ENCODE measurements around the gene CEP72.
"Not testable (repeated sequence)": the region's sequence is repeated elsewhere in the genome, so short reads cannot be mapped to it uniquely, and the experiment has no call there.

The CEP72 gene

DNA sequence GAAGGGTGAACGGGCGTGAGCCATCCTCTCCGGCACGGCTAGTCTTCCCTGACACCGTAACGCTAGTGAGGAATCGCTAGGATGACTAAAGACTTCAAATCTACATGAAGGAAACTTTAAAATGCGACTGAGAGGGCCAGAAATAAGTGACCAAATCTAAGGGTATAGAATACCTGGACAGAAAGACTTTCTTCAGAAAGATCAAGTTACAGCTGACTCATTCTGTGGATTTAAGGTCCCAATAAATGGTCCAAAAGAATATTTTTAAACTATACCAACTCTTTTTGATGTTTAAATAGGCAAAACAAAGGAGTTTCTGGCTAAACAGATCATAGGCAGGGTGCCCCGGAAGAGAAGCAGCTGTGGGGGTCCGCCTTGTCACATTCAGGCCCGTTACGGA lies 38.9 kb upstream of the CEP72 start:
- TF ChIP-seq POLR2A (IDR thresholded peaks at IDR 0.05; ENCODE audit: low read depth, low read length), result no peak
- no peak for FAIRE-seq

DNA sequence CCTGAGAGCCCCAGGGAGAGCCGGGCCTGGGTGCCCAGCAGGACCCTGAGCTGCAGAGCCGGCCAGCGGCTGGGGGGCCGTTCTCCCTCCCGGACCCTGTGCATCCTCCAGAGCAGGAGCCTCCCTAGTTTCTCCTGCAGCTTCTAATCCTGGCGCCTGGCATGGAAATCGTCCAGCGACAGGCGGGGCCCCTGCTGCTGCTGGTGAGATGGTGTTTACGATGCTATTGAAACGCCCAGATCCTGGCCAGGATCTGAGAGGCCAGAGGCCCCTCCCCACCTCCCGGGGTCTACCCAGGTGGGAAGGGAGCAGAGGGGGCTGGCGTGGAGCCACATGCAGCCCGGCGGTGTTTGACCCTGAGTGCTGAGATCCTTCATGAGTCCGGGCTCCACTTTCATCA lies 38.2 kb upstream of the CEP72 start:
- FAIRE-seq, result no peak
- TF ChIP-seq POLR2A (IDR thresholded peaks at IDR 0.05; ENCODE audit: low read depth, low read length), result no peak

More for the DNA sequence above, 38.9 kb upstream of the CEP72 start:
- no peak for DNase-seq (ENCODE audit: insufficient read length, low spot score)

DNA sequence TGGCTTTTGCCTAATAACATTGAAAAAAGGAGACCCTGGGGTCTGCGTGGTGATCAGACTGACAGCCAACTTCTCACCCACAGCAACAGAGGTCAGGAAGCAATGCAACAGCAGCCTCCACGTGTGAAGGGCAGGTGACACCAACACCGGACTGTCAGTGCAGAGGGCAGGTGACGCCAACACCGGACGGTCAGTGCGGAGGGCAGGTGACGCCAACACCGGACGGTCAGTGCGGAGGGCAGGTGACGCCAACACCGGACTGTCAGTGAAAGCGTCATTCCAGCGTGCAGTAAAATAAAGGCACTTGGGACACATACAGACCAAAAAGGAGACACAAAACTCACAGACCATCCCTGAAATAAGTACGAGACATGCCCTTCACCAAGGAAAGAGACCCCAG lies 37.2 kb upstream of the CEP72 start:
- TF ChIP-seq POLR2A (IDR thresholded peaks at IDR 0.05; ENCODE audit: low read depth, low read length), result no peak
- DNase-seq (ENCODE audit: insufficient read length, low spot score) (no peak), FAIRE-seq (no peak)

More for the DNA sequence above, 38.2 kb upstream of the CEP72 start:
- DNase-seq (ENCODE audit: insufficient read length, low spot score), result no peak

DNA sequence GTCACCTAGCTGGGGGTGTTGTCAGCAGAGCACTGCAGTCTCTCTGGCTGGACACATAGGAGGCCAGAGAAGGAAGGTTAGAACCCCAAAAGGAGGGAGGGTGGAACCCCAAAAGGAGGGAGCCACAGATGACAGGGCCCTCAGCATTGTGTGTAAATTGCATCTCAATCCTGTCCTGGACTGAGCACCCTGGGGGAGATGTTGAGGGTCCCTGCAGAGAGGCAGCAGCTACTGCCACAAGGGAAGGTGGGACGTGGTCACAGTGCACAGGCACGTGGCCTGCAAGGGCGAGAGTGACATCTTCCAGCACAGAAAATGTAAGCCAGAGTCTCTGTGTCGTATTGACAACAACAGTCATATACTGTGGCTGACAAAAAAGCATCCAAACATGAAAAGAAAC lies 36.5 kb upstream of the CEP72 start:
- FAIRE-seq, result no peak
- no peak for DNase-seq (ENCODE audit: insufficient read length, low spot score)
- no peak for TF ChIP-seq POLR2A (IDR thresholded peaks at IDR 0.05; ENCODE audit: low read depth, low read length)

DNA sequence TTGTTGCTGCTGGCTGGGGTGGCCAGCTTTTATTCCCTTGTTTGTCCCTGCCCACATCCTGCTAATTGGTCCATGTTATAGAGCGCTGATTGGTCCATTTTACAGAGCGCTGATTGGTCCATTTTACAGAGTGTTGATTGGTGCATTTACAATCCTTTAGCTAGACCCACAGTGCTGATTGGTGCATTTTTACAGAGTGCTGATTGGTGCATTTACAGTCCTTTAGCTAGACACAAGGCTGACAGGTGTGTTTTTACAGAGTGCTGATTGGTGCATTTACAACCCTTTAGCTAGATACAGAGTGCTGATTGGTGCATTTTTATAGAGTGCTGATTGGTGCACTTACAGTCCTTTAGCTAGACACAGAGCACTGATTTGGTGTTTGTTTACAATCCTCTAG lies 34.9 kb upstream of the CEP72 start:
- FAIRE-seq, result not testable (repeated sequence)

DNA sequence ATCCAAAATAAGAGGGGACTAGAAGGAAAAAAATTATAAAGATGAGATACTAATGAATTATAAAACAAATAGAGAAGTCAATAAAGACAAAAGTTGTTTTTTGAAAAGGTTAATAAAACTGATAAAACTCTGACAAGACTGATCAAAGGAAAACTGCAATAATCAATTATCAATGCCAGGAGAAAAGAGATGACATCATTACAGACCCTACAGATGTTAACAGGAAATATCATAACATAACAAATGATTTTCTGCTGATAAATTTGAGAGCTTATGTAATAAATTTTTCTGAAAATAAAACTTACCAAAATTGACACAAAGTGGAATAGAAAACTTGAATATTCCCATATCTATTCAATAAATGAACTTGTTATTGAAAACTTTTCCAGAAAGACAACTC lies 34.3 kb upstream of the CEP72 start:
- FAIRE-seq (no peak), DNase-seq (ENCODE audit: insufficient read length, low spot score) (no peak)
- TF ChIP-seq POLR2A (IDR thresholded peaks at IDR 0.05; ENCODE audit: low read depth, low read length), result no peak

More for the DNA sequence above, 34.9 kb upstream of the CEP72 start:
- not testable (repeated sequence) for DNase-seq (ENCODE audit: insufficient read length, low spot score)

DNA sequence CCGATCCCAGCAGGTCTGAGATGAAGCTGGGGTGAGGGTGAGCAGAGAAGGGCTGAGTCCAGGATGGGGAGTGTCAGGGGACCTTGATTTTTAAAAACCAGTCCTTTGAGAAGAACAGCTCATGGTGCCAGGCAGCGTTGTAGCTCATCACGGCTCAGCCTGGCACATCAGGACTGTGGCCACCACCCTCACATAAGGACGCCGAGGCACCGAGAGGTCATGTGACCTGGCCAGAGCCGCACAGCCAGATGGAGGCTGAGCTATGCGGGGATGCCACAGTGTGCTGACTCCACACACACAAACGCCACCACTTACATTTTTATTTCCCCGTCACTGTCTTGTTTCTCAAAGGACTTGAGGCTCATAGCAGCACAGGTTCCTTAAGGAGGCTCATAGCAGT lies 32.9 kb upstream of the CEP72 start:
- FAIRE-seq (no peak), DNase-seq (ENCODE audit: insufficient read length, low spot score) (no peak)
- TF ChIP-seq POLR2A (IDR thresholded peaks at IDR 0.05; ENCODE audit: low read depth, low read length), result no peak

DNA sequence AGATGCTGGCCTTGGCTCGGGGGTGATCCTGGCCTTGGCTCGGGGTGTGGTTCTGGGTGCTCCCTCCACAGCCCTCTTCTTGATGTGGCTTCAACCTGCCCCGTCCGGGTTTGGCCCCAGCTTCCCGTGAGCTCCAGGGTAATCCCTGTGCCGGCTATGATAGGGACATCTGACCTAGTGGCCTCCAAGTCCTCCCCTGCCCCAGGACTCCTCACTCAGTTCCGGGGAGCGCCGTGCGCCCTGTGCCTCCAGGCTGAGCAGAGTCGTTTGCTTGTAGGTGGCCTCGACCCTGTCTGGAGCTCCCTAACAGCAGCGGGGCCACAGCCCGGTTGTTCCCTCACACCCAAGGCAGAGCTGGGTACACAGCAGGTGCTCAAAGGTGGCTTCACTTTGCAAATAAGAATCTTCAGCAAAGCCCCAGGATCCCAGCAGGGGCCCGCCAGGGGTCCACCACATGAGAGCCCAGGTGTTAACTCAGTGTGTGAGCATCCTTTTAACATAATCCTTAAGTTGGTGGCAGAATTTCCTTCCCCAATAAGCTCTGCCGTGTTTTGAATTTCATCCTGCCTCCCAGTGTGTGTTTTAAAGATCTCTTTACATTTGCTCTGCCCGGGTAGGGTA lies 32.3 kb upstream of the CEP72 start:
- DNase-seq (ENCODE audit: insufficient read length, low spot score), result no peak
- no peak for FAIRE-seq
- TF ChIP-seq POLR2A (IDR thresholded peaks at IDR 0.05; ENCODE audit: low read depth, low read length), result no peak

DNA sequence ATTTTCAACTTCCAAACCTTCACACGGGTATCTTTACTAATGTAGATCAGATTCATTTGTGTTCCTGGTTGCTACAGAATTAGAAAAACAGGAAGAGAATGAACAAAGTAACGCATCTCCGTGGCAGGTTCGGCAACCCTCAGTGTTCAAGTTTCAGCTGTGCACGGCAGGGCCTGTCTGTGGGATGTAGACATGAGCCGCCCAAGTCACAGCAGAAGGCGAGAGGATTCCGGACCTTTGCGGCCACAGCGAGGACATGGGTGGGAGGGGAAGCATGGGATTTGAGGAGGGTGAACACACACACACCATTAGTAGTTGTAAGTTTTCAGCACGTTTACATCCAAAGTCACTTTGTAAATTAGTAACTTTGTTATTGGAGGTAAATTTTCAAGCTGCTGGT lies 31.7 kb upstream of the CEP72 start:
- TF ChIP-seq POLR2A (IDR thresholded peaks at IDR 0.05; ENCODE audit: low read depth, low read length), result no peak
- no peak for FAIRE-seq
- DNase-seq (ENCODE audit: insufficient read length, low spot score), result no peak

DNA sequence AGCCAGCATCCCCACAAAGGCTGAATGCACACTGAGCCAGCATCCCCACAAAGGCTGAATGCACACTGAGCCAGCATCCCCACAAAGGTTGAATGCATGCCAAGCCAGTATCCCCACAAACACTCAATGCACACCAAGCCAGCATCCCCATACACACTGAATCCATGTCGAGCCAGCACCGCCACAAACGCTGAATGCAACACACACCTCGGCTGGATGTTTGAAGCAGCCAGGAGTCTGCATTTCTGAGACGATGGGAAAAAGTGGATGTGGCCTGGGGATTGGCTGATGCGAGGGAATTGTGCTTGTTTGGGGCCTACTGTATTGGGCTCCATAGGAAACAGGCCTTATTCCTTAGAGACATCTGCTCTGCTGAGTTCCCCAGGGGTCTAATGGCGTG lies 30.9 kb upstream of the CEP72 start:
- TF ChIP-seq POLR2A (IDR thresholded peaks at IDR 0.05; ENCODE audit: low read depth, low read length), result no peak
- DNase-seq (ENCODE audit: insufficient read length, low spot score), result no peak
- FAIRE-seq, result no peak

DNA sequence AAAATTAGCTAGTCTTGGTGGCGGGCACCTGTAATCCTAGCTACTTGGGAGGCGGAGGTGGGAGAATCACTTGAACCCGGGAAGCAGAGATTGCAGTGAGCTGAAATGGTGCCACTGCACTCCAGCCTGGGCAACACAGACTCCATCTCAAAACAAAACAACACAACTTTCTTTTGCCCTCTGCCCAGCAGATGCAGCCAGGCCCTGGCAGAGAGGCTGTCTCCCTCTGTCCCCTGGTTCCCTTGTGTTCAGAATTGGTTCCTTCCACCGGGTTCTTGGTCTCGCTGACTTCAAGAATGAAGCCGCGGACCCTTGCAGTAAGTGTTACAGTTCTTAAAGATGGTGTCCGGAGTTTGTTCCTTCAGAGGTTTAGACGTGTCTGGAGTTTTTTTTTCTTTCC lies 30.2 kb upstream of the CEP72 start:
- FAIRE-seq, result no peak
- no peak for TF ChIP-seq POLR2A (IDR thresholded peaks at IDR 0.05; ENCODE audit: low read depth, low read length)
- no peak for DNase-seq (ENCODE audit: insufficient read length, low spot score)

DNA sequence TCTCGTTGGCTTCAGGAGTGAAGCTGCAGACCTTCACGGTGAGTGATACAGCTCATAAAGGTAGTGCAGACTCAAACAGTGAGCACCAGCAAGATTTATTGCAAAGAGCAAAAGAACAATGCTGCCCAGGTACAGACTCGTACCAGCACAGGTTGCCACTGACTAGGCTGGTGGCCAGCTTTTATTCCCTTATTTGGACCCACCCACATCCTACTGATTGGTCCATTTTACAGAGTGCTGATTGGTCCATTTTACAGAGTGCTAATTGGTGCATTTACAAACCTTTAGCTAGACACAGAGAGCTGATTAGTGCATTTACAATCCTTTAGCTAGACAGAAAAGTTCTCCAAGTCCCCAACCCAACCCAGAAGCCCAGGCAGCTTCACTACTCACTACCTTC lies 29.7 kb upstream of the CEP72 start:
- not testable (repeated sequence) for DNase-seq (ENCODE audit: insufficient read length, low spot score); FAIRE-seq

DNA sequence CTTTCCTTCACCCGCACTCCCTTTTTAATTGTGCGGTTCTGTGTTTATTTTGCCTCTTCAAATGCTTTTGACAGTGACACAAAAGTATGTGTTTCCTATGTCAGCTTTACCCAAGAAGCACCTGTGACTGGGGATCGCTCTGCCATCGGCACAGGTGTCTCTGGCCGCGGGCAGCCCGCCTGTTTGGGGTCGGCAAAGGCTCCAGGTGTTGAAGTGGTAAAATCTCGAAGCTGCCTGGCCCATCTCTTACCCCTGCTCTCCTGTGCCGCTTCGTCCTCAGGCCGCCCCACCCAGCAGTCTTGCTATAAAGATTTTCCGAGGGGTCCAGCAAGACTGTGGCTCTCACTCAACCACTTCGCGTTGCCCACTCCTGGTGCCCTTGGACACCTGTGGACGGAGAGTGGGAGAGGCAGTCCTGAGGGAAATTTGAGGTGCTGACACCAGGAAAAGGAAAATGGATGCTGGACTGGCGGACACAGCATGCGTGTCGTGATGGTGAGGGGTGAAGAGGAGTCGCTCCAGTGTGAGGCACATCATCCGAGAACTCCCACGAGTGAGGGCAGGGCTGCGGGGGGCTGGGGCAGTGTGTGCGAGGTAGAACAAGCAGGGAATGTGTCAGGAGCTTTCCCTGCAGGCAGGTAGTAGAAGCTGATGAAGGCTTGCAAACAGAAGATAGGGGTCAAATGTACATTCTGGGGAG lies 29.1 kb upstream of the CEP72 start:
- no peak for FAIRE-seq

DNA sequence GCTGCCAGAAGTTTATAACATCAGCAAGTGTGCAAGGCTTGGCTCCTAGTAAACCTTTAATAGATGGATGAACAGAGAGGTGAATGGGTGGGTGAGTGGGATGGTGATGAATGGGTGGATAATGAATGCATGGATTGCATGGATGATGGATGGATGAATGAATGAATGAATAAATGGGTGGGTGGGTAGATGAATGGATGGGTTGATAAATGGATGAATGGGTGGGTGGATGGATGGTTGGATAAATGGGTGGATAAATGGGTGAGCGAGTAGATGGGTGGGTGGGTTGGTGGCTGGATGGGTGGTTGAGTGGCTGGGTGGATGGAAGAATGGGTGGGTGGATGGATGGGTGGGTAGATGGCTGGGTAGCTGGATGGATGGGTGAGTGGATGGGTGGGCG lies 28.5 kb upstream of the CEP72 start:
- TF ChIP-seq POLR2A (IDR thresholded peaks at IDR 0.05; ENCODE audit: low read depth, low read length), result no peak
- no peak for DNase-seq (ENCODE audit: insufficient read length, low spot score)
- FAIRE-seq, result no peak

More for the DNA sequence above, 29.1 kb upstream of the CEP72 start:
- TF ChIP-seq POLR2A (IDR thresholded peaks at IDR 0.05; ENCODE audit: low read depth, low read length), result no peak
- no peak for DNase-seq (ENCODE audit: insufficient read length, low spot score)

DNA sequence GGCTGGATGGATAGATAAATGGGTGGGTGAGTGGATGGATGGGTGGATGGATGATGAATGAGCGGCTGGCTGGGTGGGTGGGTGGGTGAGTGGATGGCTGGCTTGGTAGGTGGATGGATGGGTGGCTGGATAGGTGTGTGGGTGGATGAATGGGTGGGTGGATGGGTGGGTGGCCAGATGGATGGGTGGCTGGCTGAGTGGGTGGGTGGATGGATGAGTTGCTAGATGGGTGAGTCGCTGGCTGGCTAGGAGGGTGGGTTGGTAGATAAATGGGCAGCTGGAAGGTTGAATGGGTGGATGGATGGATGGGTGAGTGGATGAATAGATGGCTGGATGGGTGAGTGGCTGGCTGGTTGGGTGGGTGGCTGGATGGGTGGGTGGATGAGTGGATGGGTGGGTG lies 27.9 kb upstream of the CEP72 start:
- no peak for TF ChIP-seq POLR2A (IDR thresholded peaks at IDR 0.05; ENCODE audit: low read depth, low read length)
- DNase-seq (ENCODE audit: insufficient read length, low spot score), result no peak
- FAIRE-seq, result no peak
